Body of pancreas (tissue), 4 donors: ENCODE results near the gene ZBTB24.

Experiments used
- CTCF ChIP-seq, 7 experiments: fragments of 450-650 bp in 4 of 7; fragments of 200-600 bp in 3 of 7; sonication (generic) in 3 of 7; IDR thresholded peaks; one replicate each; pipeline ENCODE4 v1.5.1; 2016 to 2019; ENCODE audit warnings: antibody characterized with exemption in 7 of 7
- POLR2A ChIP-seq, 3 donors: fragments of 450-650 bp; IDR thresholded peaks; one replicate each; pipeline ENCODE4 v1.6.1; 2016; ENCODE audit warnings: antibody characterized with exemption in 3 of 3, mild to moderate bottlenecking in 2 of 3

- no peak for TF ChIP-seq CTCF (IDR thresholded peaks at IDR 0.05)
- TF ChIP-seq POLR2A (IDR thresholded peaks at IDR 0.05) = no peak
Measured at GRCh38 chr6:109471105-109471810, 11.8 kb downstream of the ZBTB24 start.
